SHP77 (cell line): ENCODE measurements around the gene PLCB4.

Experiments
- DNase-seq, 2 experiments: peaks; one replicate each; lab custom pipeline; 2025; lab: John Stamatoyannopoulos, UW

Gene PLCB4

DNA sequence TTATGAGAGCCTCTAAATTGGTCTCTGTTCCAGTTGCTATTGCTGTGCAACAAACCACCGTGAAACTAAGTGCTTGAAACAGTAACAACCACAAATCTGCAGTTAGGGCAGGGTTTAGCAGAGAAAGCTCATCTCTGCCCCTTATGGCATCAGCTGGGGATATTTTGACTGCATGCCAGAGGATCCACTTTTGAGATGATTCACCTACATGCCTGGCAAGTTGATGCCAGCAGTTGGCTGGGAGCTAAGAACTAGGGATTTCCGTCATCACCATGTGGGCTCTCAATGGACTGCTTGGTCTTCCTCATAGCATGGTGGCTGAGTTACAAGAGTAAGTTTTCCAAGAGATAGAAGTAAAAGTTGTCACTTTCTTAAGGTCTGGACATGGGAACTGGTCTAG is 35.1 kb downstream of the PLCB4 start:
- no peak for DNase-seq

DNA sequence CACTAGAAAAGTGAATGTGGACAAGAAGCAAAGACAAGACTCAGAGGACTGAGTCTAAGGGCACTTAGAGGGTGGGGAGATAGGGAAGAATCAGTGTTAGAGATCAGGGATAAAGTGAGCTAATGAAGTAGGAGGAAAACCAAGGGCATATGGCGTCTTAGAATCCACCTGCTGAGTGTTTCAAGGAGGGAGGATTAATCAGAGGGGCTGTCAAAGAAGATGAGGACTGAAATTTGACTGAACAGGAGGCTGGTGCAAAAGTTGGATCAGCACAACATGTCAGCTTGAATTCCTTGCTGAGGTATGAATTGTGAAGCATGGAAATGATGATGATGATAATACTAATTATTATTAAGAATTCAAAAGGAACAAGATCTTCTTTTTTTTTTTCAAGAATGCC is 39.4 kb downstream of the PLCB4 start:
- no peak for DNase-seq

DNA sequence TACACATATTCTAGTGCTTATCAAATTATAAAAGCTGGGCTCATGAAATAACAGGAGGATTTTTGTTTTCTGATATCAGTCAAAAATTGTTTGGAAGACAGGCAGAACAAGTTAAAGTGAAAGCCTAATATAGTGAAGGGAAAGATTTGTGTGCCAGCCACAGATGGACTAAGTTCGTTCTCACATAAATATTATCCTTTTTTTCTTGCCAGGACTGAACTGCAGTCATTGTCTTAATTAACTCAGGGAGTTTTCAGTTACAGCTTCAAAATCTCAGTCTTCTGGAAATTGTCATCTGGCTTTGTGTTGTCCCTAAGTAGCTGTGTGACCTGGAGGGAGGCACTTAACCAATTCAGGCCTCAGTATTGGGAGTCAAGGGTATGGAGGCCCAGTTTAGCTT is 40.7 kb downstream of the PLCB4 start:
- no peak for DNase-seq

DNA sequence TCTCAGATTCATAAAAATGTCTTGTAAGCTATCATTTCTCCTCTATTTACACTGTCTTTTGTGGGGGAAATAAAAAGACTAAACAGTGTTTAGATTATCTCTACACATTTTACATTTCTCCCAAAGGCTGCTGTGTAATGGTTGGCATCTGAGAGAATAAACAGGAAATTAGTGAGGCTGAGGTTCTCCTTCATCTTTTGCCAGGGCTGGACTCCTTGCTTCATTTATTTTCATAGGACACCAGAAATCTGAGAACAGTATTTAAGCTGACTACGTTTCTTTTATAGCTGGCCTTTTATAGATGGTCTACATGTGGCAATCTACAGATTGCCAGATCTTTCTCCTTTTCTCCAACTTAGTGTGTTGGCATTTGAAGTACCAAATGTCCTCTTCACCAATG is 41.5 kb downstream of the PLCB4 start:
- no peak for DNase-seq

DNA sequence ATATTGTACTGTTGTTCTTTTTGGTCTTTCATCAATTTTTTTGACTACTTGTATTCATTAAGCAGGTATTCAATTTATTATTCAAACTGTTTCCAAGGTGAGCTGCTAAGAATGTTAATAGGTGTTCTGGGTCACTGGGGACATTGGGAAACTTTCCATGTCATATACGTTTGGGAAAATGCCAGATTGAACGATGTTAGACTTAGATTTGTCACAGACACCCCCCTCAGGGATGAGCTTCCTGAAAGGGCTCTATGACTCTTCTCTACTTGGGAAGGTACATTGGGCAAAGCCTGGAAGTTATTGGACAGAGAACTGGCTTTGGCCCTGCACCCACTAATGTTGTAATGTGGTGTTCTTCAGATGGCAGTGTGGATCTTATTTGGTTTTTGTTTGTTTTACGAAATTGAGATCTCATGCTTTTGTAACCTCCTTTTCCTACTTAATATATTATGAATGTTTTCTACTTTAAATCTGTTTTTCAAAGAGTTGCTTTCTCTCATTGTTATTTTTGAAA is 42.1 kb downstream of the PLCB4 start:
- DNase-seq, result no peak

DNA sequence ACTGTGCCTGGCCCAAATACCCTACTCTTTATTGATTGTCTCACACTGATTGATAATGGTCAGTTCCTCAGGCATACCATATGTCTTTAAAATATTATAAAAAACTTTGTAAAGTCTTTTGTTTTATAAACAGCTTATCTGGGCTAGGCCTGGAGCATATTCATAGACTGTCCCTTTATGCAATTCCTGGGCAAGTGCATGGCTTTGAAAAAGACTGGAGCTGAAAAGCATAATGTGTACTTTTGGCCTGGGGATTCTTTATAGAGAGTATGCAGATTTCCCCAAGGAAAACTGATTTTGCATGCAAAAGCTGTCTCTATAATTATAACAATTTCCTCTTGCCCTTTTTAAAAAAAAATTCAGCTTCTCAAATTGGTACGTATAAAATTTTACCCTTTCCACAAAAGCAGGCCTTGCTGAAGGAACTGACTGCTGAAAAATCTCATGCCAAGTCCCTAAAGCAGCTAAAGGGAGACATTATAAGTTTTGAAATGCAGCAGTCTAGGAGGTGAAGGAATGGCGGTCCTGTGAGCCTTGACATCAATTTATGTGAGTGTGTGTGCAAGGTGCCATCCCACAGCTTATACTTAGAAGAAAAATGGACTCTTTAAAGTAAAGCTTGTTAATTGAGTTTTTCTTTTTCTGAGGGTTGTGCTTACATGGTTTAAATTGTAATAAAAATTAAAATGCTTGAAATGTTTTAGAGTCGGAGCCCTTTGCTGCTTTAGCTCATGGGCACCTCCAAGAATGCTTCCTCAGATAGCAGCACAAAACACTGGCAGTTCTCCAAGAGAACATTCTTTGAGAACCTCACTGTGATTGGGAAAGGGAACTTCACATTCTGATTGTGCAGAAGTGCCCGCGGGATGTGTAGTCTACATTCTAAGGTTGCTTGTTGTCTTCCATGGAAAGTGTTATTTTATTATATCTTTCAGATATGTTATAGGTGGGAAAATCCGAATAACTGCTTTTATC is 43.9 kb downstream of the PLCB4 start:
- no peak for DNase-seq

DNA sequence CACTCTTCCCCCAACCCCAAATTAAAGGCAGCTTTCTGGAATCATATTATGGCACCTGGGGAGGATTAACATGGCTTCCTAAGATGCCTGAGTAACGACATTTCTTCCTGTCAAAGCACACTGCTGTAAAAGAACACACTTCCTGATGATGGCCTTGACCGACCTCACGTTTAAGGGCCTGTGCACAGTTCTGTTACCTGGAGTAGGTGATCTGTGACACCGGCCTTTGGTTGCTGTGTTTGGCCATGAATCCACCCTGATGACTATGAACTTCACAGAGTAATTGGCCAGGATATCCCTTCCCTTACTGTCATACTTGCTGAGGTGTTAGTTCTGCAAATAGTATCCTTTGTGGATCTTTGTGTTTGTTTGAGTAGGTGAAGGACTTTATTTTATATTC is 45.8 kb downstream of the PLCB4 start:
- no peak for DNase-seq

DNA sequence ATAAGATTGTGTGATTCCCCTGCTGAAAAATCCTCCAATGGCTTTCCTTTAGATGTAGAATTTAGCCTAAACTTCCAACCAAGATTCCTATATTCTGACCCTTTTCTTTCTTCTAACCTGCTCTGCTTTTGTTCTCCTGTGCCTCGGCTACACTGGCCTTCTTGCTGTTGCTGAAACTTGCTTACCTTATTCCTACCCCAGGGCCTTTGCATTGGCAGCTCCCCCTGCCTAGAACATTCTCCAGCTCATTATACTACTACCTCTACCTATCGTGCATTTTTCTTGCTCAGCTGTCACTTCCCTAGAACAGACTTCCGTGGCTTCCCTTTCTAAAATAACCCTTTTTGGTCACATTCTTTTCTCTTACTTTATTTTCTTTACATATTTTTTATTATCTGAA is 48.7 kb downstream of the PLCB4 start:
- DNase-seq, result no peak

DNA sequence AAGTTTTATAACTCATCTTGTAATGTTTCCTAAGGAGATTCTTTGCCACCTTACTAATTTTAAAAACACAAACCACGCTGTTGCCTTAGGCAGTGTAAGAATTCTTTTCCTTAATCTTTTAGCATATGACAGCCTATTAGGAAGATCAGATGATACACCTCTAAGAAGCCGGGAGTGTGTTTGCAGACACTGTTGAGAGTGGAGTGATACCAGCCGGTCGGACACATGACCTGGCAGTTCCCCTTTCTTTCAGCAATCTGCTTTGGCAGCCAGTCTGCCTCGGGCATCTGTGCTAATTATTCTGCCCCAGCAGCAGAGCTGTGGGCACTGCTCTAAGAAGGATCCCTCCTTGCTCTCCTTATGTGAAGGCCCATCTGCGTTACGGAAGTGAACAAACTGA is 50.9 kb downstream of the PLCB4 start:
- DNase-seq, result no peak

DNA sequence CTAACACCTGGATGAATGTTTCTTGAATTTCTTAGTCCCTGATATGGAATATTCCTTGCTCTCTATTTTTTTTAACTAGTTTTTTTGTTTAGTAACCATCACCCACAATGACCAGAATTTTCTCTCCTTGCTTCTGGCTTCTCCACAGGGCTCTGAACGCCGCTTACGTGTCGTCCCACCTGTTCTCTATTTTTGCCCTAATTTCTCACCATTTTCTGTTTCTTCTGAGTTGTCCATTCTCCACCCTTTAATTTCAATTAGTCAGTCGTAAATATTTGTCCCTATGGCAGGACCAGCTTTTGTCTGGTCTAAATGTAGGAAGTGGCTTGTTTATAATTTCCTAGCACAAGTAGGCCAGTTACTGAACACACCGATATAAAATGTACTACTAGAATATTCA is 52.3 kb downstream of the PLCB4 start:
- DNase-seq, result no peak

DNA sequence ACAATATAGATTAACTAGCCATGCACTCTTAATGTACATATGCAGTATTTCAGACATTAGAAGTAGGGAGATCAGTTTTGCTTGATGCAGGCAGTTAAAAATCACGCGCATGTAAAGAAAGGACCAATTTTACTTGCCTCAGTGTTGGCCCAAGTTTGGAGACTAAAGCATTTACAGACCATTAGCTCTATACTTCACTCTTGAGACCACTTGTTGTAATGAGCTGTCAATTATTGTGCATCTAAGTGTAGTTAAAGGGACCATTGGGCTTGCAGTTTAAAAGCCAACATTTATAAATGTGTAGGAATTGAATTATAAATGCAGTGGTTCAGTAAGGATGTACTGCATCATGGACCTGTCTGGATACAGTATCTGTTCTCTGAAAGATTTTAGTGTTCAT is 53.7 kb downstream of the PLCB4 start:
- no peak for DNase-seq

DNA sequence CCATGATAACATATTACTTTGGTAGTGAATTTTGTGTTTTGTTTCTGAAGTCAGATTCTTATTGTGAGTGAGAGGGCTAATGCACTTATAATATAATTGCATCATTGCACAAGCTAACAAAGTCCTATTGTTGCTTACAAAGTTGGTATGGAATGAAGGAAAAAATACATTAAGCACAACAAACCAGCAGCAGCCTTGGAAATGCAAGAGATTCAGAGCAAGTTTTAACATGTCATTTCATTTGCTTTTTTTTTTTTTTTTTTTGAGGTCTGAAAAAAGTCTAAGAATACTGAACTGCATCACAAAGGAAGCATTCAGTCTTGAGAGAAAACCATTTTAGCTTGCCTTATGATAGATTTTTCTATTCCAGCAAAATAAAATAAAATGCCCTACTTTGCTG is 57.6 kb downstream of the PLCB4 start:
- no peak for DNase-seq

DNA sequence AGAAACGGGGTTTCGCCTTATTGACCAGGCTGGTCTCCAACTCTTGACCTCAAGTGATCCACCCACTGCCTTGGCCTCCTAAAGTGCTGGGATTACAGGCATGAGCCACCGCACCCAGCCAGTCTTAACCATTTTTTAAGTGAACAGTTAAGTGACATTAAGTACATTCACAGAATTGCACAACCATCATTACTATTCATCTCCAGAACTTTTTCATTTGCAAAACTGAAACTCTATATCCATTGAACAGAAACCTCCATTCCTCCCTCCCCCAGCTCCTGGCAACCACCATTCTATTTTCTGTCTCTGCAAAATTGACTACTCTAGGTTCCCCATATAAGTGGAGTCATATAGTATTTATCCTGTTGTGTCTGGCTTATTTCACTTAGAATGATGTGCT is 59.7 kb downstream of the PLCB4 start:
- no peak for DNase-seq

DNA sequence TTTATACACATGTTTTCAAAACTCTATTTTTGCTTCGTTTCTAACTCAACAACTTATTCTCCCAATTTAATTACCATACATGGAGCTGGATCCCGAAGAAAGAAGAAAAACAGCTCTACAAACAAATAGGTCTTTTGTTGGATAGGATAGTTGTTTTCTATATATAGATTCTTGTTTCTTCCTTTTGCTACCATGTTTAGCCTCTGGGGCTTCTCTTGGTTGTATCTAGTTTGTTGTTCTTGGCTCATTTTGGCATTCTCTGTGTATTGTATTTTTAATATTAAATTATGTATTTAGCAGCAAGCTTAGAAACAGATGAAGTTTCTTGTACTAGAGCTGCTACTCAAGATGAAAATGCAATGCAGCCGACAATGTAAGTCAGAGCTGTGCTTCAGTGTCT is 60.9 kb downstream of the PLCB4 start:
- DNase-seq, result no peak

DNA sequence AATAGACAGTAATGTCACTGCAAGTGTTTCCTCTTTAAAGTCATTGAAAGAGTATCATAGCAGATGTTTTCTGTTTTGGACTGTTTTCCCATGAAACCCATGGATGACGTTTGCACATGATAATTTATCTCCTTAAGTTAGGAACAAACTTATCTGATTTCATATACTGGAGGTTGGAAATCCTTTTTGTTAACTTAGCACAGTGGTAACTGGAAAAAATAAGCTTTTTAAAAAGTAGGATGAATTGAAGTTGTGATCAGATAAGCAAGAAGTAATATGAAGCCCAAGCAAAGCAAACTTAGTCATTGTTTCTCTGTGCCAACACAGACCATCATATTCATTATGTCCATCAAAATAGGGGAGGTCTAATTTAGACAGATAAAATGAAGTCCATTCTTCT is 61.6 kb downstream of the PLCB4 start:
- no peak for DNase-seq

DNA sequence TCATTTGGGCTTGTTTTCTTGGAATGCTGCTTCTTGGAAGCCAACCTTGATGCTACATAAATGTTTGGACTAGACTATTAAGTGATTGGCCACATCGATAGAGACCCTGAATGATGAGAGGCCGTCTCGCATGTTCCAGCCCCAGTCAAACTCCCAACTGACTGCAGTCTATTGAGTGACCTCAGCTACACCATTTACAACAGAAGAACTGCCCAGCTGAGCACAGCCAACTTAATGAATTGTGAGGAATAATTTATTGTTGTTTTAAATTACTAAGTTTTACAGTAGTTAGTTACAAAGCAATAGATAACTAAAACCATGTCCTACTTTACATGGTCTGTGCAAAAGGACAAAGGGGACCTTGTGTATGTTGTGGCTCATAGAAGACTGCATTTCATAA is 63.0 kb downstream of the PLCB4 start:
- DNase-seq, result no peak

DNA sequence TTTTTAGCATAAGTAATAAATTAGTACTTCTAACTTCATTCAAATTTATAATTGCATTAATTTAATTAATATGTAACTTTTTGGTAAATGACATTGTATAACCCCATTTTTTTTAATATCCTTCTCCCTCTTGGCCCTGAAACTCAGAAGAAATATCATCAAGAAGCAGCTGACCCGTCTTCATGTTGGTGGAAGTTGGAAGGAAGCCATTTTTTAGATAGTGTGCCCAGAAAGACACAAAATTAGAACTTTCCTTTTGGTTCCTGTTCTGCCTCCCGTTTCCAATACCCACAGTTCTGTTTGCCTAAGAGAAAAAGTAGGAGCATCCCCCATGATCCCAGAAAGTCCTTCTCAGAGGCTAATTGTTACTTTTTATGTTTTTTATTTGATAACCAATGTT is 65.5 kb downstream of the PLCB4 start:
- DNase-seq, result no peak

DNA sequence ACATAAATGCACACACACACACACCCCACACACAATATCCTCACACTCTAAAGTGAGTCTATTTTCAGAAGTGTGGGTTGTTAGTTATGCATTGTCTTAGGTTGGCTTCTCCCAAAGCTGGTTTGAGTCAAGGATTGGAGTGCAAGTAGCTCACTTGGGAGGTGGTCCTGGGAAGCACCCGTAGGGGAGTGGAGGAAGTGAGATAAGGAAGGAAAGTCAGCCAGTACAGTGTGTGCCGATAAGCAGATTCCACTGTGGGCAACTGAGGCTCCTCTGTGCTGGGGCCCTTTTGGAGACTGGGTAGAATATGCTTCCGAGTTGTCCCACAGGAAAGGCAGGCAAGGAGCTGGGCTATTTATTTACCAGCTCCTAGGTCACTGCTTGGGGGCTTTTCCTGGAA is 67.2 kb downstream of the PLCB4 start:
- no peak for DNase-seq

DNA sequence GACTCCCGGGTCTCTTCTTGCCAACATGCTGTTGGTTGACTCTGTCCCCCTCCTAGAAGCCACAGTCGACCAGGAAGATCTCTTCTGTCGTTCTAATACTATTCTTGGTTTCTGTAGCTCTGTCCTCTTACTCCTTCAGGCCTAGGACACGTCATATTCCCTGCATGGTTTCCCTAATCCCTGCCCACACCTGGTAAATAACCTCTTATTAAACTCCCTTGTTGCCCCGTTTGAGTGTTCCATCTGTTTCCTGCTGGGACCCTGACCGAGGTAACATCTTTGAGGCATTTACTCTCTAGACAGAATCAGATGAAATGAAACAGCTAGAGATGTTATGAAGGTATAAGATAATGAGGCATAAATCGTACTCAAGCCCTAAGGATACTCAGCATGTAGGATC is 68.1 kb downstream of the PLCB4 start:
- no peak for DNase-seq

DNA sequence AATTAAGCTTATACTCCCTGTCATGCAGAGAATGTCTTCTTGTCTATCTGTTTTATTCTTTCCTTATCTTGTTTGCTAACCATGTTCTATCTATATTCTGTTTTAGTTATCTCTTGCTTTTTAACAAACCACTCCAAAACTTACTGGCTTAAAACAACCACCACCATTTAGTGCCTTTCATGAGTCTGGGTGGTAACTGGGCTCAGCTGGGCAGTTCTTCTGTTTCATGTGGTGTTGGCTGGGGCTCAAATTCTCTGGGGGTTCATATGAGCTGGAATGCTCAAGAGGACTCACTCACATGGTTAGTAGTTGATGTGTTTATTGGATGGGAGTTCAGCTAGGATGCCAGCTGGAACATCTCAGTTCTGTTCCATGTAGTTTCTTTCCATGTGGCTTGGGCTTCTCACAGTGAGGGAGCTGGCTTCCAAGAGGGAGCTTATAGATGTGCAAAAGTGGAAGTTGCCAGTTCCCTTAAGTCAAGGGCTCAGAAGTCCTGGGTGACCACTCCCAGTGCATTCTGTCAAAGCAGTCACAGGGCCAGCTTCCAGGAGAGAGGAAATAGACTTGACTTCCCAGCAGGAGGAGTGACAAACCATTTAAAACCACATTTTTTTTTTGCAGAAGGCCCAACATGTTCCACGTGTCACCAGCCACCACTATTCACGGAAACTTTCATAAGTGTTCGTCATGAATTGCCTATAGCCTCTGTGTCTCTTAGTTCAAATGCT is 70.4 kb downstream of the PLCB4 start:
- no peak for DNase-seq

DNA sequence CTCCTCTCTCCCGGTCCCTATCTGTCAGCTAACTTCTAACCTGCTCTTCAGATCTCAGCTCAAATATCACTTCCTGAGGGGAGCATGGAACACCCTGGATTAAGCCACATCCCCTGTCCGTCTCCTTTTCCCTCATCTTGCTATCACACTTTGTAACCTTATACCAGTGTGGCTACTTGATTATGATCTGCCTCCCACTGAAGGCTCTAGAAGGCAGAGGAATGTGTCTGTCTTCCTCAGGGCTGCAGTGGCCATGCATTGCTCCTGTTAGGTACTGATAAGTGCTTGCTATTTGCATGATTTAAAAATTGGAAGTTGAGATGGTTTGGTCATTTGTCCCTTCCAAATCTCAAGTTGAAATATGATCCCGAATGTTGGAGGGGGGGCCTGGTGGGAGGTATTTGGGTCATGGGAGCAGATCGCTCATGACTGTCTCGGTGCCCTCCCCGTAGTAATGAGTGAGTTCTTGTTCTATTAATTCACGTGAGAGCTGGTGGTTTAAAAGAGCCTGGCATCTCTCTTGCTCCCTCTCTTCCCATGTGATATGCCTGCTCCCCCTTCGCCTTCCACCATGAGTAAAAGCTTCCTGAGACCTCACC is 71.4 kb downstream of the PLCB4 start:
- no peak for DNase-seq

DNA sequence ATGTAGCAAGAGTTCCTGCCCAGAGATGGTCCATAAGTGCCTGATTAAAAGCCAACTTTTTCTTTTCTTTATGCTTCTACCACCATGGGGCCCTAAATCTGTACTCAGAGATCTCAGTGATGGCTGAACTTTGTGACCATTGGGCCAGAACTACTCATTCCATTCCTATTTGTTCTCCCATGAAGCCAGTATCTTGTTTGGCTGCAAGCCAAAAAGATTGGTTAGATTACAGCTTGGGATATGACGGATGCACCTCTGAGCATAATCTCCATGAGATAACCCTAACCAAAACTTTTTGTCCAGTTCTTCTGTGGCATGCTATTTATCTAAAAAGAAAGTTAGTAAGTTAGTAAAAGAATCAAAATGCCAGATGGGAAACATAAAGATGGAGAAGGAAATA is 72.2 kb downstream of the PLCB4 start:
- DNase-seq, result no peak

DNA sequence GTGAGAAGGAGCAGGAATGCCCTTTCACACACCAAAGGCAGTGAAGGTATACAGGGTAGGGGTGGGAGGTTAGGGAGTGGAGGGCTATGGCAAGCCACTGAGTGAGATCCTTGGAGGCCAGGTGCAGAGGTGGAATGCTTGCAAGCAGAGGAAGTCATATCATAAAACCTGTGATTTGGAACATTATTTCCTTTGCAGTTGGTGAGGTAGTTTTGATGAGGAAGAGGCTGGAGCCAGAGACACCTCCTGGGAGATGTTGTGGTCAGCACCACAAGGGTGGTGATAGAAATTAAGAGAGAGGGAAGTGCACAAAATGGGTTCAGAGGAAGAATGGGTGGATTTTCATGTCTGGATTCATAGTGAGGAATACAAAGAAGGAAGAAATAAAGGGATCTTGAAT is 73.0 kb downstream of the PLCB4 start:
- DNase-seq, result no peak
